Eye (tissue), 1 donor: Measurements from ENCODE around the gene MOB3C.

Experiments used
- DNase-seq: peaks from one replicate; pipeline ENCODE4 v3.0.0-alpha.2; 2015

MOB3C gene

GRCh38 chr1:46637444-46638083, 21.0 kb upstream of the MOB3C start:
- no peak for DNase-seq

DNA sequence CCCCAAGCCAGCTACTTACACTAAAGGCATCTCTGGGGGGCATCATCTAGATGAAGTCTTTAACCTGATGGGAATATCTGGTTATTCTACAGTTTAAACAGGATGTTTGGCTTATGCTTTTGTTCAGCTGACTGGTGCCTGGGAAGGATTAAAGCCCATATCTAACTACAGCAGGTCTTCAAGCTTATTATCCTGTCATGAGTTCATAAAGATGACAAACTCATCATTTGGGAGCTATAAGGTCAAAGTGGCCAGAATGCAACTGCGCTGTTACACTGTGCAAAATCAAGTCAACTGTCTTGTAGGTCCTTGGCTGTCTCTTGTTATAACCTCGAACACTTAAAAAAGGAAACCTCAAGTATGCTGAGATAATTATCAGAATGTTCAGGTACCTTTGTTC, 18.6 kb upstream of the MOB3C start:
- no peak for DNase-seq

- no peak for DNase-seq
Measured at GRCh38 chr1:46630719-46631118, 14.1 kb upstream of the MOB3C start.

GRCh38 chr1:46623743-46624644, 7.4 kb upstream of the MOB3C start:
- DNase-seq, result peak; percentile 36

GRCh38 chr1:46622344-46622743, 5.7 kb upstream of the MOB3C start:
- DNase-seq, result no peak

- DNase-seq, result no peak
Measured at GRCh38 chr1:46621930-46622329, 5.3 kb upstream of the MOB3C start.

GRCh38 chr1:46619656-46620258, 3.1 kb upstream of the MOB3C start:
- DNase-seq, result no peak

DNA sequence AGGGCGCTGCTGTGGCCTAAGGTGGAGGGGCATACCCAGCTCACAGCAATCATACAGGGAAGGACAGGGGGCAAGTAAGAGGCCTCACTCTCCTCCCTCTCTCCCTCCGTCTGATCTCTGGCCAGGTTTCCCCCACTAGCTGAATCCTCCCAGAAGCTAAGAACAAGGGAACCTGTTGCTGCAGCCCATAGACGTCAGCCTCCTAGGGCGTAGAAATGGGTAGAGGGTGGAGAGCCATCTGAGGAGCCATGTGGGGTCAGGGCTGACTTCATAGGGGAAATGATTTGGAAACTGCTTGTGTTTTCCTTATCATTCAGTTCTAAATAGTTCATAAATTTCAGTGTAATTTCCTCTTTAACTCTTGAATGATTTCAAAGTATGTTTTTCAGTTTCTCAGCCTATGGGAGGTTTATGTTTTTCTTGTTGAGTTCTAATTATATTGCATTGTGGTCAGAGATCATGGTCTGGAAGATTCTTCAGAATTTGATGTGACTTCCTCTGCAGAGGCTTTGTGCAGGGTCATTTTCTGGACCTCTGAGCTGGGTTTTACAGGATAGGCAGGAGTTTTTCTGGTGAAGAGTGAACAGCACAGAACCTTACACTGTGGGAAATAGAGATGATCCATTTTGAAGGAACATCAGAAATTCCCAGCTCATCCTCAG, 2.3 kb upstream of the MOB3C start:
- DNase-seq, result no peak

DNA sequence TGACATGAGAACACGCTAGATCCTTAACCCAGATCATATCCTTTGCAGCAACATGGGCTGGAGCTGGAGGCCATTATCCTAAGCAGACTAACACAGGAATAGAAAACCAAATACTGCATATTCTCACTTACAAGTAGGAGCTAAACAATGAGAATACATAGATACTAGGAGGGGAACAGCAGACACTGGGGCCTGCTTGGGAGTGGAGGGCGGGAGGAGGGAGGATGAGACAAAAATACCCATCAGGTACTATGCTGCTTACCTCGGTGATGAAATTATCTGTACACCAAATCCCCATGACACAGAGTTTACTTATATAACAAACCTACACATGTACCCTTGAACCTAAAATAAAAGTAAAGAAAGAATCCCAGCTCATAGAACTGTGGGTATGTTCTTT, 1.2 kb upstream of the MOB3C start:
- no peak for DNase-seq

- no peak for DNase-seq
Measured at GRCh38 chr1:46617108-46617800, 643 bp upstream of the MOB3C start.

DNA sequence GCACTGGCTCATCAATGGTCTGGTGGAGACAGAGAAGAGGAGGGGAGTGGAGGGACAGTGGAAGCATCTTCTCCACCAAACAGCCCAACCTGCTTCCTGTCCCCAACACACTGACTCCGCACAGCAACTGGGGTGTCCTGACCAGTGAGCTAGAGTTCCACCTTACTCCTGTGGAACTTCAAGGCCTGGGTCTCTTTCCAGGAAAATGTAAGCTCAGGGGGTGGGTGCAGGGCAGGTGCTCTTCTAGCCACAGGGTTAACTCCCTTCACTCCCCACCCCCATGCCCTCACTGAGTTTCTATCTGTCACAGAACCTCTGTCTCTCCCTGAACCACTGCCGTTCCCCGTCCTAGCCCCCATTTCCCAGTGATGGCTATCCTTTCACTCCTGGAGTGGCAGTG, 876 bp downstream of the MOB3C start:
- DNase-seq, result no peak

DNA sequence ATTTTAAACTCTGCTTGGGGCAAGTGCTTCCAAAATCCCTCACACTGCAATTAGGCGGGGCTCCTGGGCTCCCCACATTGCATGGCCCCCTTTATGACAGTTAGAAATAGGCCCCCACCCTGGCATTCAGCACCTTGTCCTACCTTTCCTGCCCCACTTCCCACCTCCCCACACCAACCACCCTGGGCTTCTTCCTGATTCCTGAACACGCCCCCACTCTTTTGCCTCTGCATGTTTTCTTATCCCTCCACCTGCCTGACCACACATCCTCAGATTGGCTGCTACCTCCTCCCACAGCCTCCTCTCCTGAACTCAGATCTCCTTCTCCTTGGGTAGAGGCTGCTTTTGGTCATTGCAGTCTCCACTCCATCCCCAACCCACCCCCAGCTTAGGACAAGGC, 1.5 kb downstream of the MOB3C start:
- no peak for DNase-seq

GRCh38 chr1:46614604-46614984, 2.0 kb downstream of the MOB3C start:
- DNase-seq, result no peak

GRCh38 chr1:46613661-46614603, 2.7 kb downstream of the MOB3C start:
- DNase-seq, result peak; percentile 74

DNA sequence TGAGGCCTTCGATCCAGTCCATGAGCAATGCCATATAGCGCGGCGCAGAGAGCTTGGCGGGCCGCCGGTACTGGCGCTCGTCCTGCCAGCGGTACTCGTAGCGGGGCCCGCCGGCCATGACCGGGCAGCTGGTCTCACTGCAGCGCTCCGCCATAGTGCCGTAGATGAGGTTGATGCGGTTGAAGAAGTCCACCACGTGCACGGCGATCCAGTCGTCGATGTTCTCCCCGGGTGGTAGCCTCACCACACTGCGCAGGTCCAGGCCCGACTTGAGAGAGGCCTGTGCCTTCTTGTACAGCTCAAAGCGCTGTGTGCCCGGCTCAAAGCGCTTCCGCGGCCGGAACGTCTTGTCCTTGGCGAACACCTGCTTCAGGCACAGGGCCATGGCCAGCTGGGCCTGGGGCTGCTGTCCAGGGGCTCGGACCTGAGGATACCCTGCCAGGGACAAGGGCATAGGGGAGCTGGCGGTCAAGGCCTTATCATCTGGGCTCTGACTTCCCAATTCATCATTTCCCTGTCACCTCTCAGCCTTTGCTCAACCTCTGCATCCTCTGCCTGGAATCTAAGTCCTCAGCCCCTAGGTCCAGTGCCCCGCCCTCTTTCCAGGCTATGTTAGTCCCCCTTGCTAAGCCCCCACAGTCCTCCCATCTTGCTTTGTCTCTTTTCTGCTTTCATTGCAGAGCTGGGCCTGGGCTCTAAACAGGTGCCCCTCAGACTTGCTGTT, 3.5 kb downstream of the MOB3C start:
- no peak for DNase-seq

GRCh38 chr1:46611691-46612221, 4.9 kb downstream of the MOB3C start:
- no peak for DNase-seq

GRCh38 chr1:46607345-46608130, 9.1 kb downstream of the MOB3C start:
- no peak for DNase-seq

DNA sequence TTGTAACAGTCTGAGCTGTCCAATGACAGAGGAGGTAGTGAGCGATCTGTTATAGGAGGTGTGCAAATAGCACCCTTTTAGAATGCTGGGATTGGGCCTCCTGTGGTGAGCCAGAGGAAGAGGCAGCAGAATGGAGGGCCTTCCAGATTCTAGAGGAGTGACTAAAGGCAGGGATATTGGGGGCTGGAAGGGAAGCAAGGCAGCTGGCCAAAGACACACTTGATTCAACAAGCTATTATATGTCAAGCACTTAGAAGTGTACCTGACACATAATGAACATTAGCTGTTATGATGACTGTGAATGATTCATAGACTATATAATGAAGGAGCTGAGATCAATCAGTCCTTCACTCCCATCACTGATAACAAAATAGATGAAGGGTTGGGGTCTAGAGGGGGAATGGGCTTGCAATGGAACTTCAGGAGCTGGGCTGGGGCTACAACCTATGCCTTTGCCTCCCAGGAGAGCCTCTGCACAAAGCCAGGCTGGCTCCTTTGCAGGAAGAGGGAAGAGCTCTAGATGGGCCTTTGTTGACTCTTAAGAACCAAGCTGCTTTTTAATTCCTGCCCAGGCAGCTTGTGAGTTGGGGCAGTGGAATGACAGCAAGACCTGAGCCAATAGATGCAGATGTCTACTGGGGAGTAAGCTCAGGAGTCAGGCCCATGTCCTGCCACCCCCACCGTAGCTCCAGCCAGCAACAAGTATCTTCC, 10.2 kb downstream of the MOB3C start:
- DNase-seq, result no peak

DNA sequence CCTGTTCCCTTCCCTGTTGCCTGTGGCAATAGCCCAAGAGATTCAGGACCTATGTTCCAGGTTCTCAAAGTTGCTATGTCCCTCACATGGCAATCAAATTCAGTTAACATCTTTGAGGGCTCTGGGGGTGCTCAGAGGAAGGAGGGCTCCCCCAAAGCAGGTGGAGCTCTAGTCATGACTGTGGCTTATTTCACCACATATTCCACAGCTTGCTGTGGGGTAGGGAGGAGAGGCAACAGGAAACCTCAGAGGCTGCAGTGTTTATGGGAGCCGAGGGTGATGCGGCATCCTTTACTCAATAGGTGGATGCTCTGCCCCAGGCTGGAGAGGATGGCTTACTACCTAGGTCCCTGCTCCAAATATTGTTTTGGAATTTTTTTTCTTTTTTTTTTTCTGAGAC, 11.4 kb downstream of the MOB3C start:
- DNase-seq, result no peak
